Kidney (tissue), 22 donors: Measurements from ENCODE around the gene RECK. TPM values are rescaled to one million over a fixed set of nuclear protein-coding genes. Genes with fewer than 3 reads are reported as not detected.
"Not testable (repeated sequence)": the region's sequence is repeated elsewhere in the genome, so short reads cannot be mapped to it uniquely, and the experiment has no call there.

Source experiments
- DNase-seq, 5 donors: peaks; one replicate each; pipeline ENCODE4 v3.0.0-alpha.2; 2013 to 2020
- FAIRE-seq: peaks from 2 replicates; lab custom pipeline; 2012; peaks lifted over from hg19 to GRCh38; lab: Jason Lieb, UNC
- H3K27ac ChIP-seq, 2 donors: one replicate each; pipeline ENCODE4 v1.7.0; 2013; ENCODE audit warnings: low read depth in 2 of 2, low read length in 2 of 2, inconsistent platforms in 1 of 2
- H3K27me3 ChIP-seq: one replicate; pipeline ENCODE4 v1.7.1; 2013; ENCODE audit warnings: low read length, inconsistent platforms; ENCODE audit not compliant: control insufficient read depth, insufficient read depth
- H3K36me3 ChIP-seq, 3 donors: one replicate each; pipeline versions ENCODE4 v1.7.0 to v1.7.1; 2013; ENCODE audit warnings: low read length in 3 of 3, control low read depth in 1 of 3, inconsistent platforms in 1 of 3; ENCODE audit not compliant: insufficient read depth in 3 of 3, control insufficient read depth in 2 of 3
- H3K4me1 ChIP-seq, 3 donors: one replicate each; pipeline versions ENCODE4 v1.7.0 to v1.7.1; 2013; ENCODE audit warnings: low read length in 3 of 3, inconsistent platforms in 1 of 3, low read depth in 1 of 3; ENCODE audit not compliant: control insufficient read depth in 2 of 3, insufficient read depth in 2 of 3
- H3K4me3 ChIP-seq, 3 donors: one replicate each; pipeline versions ENCODE4 v1.7.0 to v1.8.1; 2013; ENCODE audit warnings: low read length in 3 of 3, control low read depth in 1 of 3, inconsistent platforms in 1 of 3
- H3K9ac ChIP-seq, 3 donors: one replicate each; pipeline versions ENCODE4 v1.7.0 to v1.7.1; 2013; ENCODE audit warnings: low read length in 3 of 3, control low read depth in 1 of 3, inconsistent platforms in 1 of 3
- H3K9me3 ChIP-seq, 3 donors: one replicate each; pipeline versions ENCODE4 v1.7.0 to v1.7.1; 2013; ENCODE audit warnings: low read length in 3 of 3, control low read depth in 1 of 3, inconsistent platforms in 1 of 3; ENCODE audit not compliant: control insufficient read depth in 2 of 3, insufficient read depth in 1 of 3
- CTCF ChIP-seq: IDR thresholded peaks from 3 replicates; pipeline ENCODE4 v1.5.1; 2012; ENCODE audit warnings: mild to moderate bottlenecking, moderate library complexity, borderline replicate concordance; ENCODE audit not compliant: insufficient read depth; ENCODE audit errors: extremely low read depth
- intact Hi-C: fragments of 100-400 bp; cut with DNase I; formaldehyde crosslinking; loops from one replicate; pipeline ENCODE4 v1.11.1; 2022
- long read RNA-seq, 10 donors: library from polyadenylated mRNA in 1 of 10; unstranded in 1 of 10; transcript quantifications; one replicate each; pipeline ENCODE4 v2.0.0 and lab custom pipeline, GENCODE V29; 2021 to 2026
- polyA plus RNA-seq: library from polyadenylated mRNA; stranded (reverse); fragments of 350-450 nt; fragmentation: Illumina TruSeq; extraction: RNeasy Lipid Tissue Mini Kit (QIAGEN cat#74804); gene quantifications from one replicate; pipeline ENCODE4 v1.2.3, GENCODE V29; 2014; ENCODE audit warnings: low read depth, low replicate concordance; ENCODE audit not compliant: insufficient read depth
- total RNA-seq: library from RNA; stranded (reverse); fragmentation: NEBNext Ultra II Directional; extraction: Animal tissue kit (Norgen Biotek cat#: 25700); gene quantifications from one replicate; pipeline ENCODE4 v1.2.1, GENCODE V29; 2021
- donor health status: control.
- donor health status: control.
- donor health status: control.
- donor health status: control.
- donor health status: control.
- donor health status: DM: yes; HTN: yes; CAD: no.
- donor health status: Normal renal cell carcinoma (clear cell type).

The RECK gene
- total RNA-seq (10.4 TPM), polyA plus RNA-seq (4.5 TPM)
- long read RNA-seq, donor 1, full-length matches to known transcripts = 1 of 1 reads
- long read RNA-seq, donor 1, partial matches to known transcripts = 0 of 1 reads
- long read RNA-seq, donor 1, other reads (novel, unspliced or antisense) = 0 of 1 reads
- long read RNA-seq, donor 2, partial matches to known transcripts = 7 of 7 reads
- long read RNA-seq, donor 2, other reads (novel, unspliced or antisense) = 0 of 7 reads
- long read RNA-seq, donor 3, full-length matches to known transcripts = 2 of 27 reads
- long read RNA-seq, donor 3, partial matches to known transcripts = 25 of 27 reads
- long read RNA-seq, donor 3, other reads (novel, unspliced or antisense) = 0 of 27 reads
- long read RNA-seq, donor 4, full-length matches to known transcripts = 3 of 3 reads
- long read RNA-seq, donor 4, partial matches to known transcripts = 0 of 3 reads
- long read RNA-seq, donor 4, other reads (novel, unspliced or antisense) = 0 of 3 reads
- long read RNA-seq, donor 5 = 0 reads
- long read RNA-seq, donor 6 = 0 reads
- long read RNA-seq, donor 7, full-length matches to known transcripts = 2 of 5 reads
- long read RNA-seq, donor 7, partial matches to known transcripts = 0 of 5 reads
- long read RNA-seq, donor 7, other reads (novel, unspliced or antisense) = 3 of 5 reads
- long read RNA-seq, donor 8, full-length matches to known transcripts = 2 of 7 reads
- long read RNA-seq, donor 8, partial matches to known transcripts = 5 of 7 reads
- long read RNA-seq, donor 8, other reads (novel, unspliced or antisense) = 0 of 7 reads
- long read RNA-seq, donor 9, full-length matches to known transcripts = 5 of 5 reads
- long read RNA-seq, donor 9, partial matches to known transcripts = 0 of 5 reads
- long read RNA-seq, donor 9, other reads (novel, unspliced or antisense) = 0 of 5 reads
- long read RNA-seq, donor 10, full-length matches to known transcripts = 3 of 29 reads
- long read RNA-seq, donor 10, partial matches to known transcripts = 26 of 29 reads
- long read RNA-seq, donor 10, other reads (novel, unspliced or antisense) = 0 of 29 reads

- H3K4me3 ChIP-seq = peak within 1 kb of the TSS; percentile 68 to 84 (median 78)
- H3K9ac ChIP-seq = peak within 1 kb of the TSS; percentile 79 to 83 (median 79)
- intact Hi-C loops = no loop called here
- peak within 1 kb of the TSS in 1 of 2 donors; percentile 30 for H3K27ac ChIP-seq
- H3K36me3 ChIP-seq = no peaks in the 10 kb centered on the region
- peaks cover 0 to 3% (median 0%) of the 10 kb centered on the region in 3 donors for H3K4me1 ChIP-seq
- peak; percentile 88 to 95 (median 89) for DNase-seq
- H3K27me3 ChIP-seq = no peaks in the 10 kb centered on the region
- FAIRE-seq = no peak
- TF ChIP-seq CTCF = no peak
- H3K9me3 ChIP-seq = no peaks in the 10 kb centered on the region
These were observed at the start of gene RECK for GRCh38 chr9:36036780-36037548. Gene RECK (plus strand): TSS chr9:36036913. CDS start chr9:36036999, 86 bp downstream.

GRCh38 chr9:35990155-35990554 is 46.6 kb upstream of the RECK start:
- TF ChIP-seq CTCF = no peak

GRCh38 chr9:35993136-35993535 is 43.6 kb upstream of the RECK start:
- DNase-seq, H3K36me3 ChIP-seq, H3K9me3 ChIP-seq, intact Hi-C loops, H3K9ac ChIP-seq, H3K4me1 ChIP-seq, FAIRE-seq, H3K4me3 ChIP-seq, H3K27ac ChIP-seq, H3K27me3 ChIP-seq: not testable (repeated sequence)

More at GRCh38 chr9:35990155-35990554, 46.6 kb upstream of the RECK start:
- no peak overlapping the region for H3K4me3 ChIP-seq
- no peaks in the 10 kb centered on the region for H3K4me1 ChIP-seq
- intact Hi-C loops = no loop called here
- H3K27ac ChIP-seq = no peak overlapping the region
- no peak for FAIRE-seq
- no peaks in the 10 kb centered on the region for H3K27me3 ChIP-seq
- no peak overlapping the region for H3K9ac ChIP-seq
- DNase-seq = no peak
- no peaks in the 10 kb centered on the region for H3K36me3 ChIP-seq
- H3K9me3 ChIP-seq = no peaks in the 10 kb centered on the region
